Activated CD8-positive, alpha-beta T cell treated with anti-CD3 and anti-CD28 coated beads for 36 hours (primary cell): ENCODE results near the gene MSL2. TPM values are rescaled to one million over a fixed set of nuclear protein-coding genes. Genes with fewer than 3 reads are reported as not detected.
A peak's percentile ranks its signal among the peaks of the same experiment; 100 is the strongest.

ENCODE experiments used
- ATAC-seq: fragments of 200-7000 bp; cut with Tn5 transposase; one replicate; pipeline ENCODE4 v1.10.0; 2021; ENCODE audit warnings: mild to moderate bottlenecking, moderate library complexity
- CTCF ChIA-PET: fragments of 350-600 bp; sonication (Branson Sonifier 250); formaldehyde crosslinking; loops from one replicate; lab custom pipeline; 2021; ENCODE audit warnings: antibody characterized with exemption; lab: Charles Lee
- POLR2A ChIA-PET: fragments of 350-600 bp; sonication (Branson Sonifier 250); formaldehyde crosslinking; loops from one replicate; lab custom pipeline; 2021; ENCODE audit warnings: antibody characterized with exemption; lab: Charles Lee
- DNase-seq: peaks from one replicate; pipeline ENCODE4 v3.0.0-alpha.2; 2020
- H3K27ac Mint-ChIP-seq: one replicate; pipeline ENCODE4 v1.8.0; 2021; ENCODE audit warnings: mild to moderate bottlenecking, mixed read lengths
- H3K27me3 Mint-ChIP-seq: one replicate; pipeline ENCODE4 v1.8.0; 2021; ENCODE audit warnings: mixed read lengths
- H3K36me3 Mint-ChIP-seq: one replicate; pipeline ENCODE4 v1.8.0; 2021; ENCODE audit warnings: low read depth, mixed read lengths
- H3K4me1 Mint-ChIP-seq: one replicate; pipeline ENCODE4 v1.8.0; 2021; ENCODE audit warnings: low read depth, mixed read lengths
- H3K4me3 Mint-ChIP-seq: one replicate; pipeline ENCODE4 v1.8.0; 2021; ENCODE audit warnings: mild to moderate bottlenecking, moderate library complexity, mixed read lengths
- H3K9me3 Mint-ChIP-seq: one replicate; pipeline ENCODE4 v1.8.0; 2021; ENCODE audit warnings: mixed read lengths
- intact Hi-C: fragments of 100-400 bp; cut with micrococcal nuclease; formaldehyde crosslinking; loops from one replicate; pipeline ENCODE4 v1.10.0; 2022
- total RNA-seq, 2 experiments: library from RNA; stranded (reverse); gene quantifications; one replicate each; pipeline ENCODE4 v1.2.3, GENCODE V29; 2021
- TF ChIP-seq, protein P1 (sequence below): fragments of 200-600 bp; IDR thresholded peaks from one replicate; pipeline ENCODE4 v1.8.0; 2022; ENCODE audit warnings: antibody characterized with exemption, mild to moderate bottlenecking

The MSL2 gene
- total RNA-seq, 2 experiments from 2014 or later, result 35.8 to 36.8 TPM

DNA sequence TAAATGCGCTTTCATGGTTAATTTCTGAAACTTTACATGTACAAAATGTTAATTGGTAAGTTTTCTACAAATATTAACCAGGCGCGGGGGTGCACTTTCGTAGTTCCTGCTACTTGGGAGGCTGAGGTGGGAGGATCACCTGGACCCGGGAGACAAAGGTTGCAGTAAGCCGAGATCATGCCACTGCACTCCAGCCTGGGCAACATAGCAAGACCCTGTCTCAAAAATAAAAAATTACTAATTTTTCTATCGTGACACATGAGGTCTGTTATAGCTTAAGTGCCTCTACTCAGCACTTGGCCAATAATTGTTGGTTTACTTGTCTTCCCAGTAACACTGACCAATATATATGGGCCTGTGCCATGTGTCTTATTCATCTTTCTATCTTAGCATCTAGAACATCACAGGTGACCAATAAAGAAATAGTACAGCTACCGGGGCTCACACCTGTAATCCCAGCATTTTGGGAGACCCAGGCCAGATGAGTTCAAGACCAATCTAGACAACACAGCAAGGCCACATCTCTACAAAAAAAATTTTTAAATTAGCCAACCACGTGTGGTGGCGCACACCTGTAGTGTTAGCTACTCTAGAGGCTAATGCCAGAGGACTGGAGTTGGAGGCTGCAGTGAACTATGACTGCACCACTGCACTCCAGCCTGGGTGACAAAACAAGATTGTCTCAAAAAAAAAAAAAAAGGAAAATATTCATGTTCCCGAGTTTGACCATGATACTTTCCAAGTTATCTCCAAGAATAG, 6.1 kb downstream of the MSL2 start:
- TF ChIP-seq, protein P1, sequence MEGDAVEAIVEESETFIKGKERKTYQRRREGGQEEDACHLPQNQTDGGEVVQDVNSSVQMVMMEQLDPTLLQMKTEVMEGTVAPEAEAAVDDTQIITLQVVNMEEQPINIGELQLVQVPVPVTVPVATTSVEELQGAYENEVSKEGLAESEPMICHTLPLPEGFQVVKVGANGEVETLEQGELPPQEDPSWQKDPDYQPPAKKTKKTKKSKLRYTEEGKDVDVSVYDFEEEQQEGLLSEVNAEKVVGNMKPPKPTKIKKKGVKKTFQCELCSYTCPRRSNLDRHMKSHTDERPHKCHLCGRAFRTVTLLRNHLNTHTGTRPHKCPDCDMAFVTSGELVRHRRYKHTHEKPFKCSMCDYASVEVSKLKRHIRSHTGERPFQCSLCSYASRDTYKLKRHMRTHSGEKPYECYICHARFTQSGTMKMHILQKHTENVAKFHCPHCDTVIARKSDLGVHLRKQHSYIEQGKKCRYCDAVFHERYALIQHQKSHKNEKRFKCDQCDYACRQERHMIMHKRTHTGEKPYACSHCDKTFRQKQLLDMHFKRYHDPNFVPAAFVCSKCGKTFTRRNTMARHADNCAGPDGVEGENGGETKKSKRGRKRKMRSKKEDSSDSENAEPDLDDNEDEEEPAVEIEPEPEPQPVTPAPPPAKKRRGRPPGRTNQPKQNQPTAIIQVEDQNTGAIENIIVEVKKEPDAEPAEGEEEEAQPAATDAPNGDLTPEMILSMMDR, result no peak
- peak overlapping the region; percentile 4 for H3K4me3 Mint-ChIP-seq
- H3K36me3 Mint-ChIP-seq, result peaks cover 47% of the 10 kb centered on the region
- H3K9me3 Mint-ChIP-seq, result no peaks in the 10 kb centered on the region
- H3K4me1 Mint-ChIP-seq, result peaks cover 61% of the 10 kb centered on the region
- no peaks in the 10 kb centered on the region for H3K27me3 Mint-ChIP-seq
- peak overlapping the region; percentile 54 for H3K27ac Mint-ChIP-seq
- ATAC-seq (no peak), DNase-seq (no peak)
- intact Hi-C loops, result loop anchor here (5.0 kb wide), 3 partner anchors 48 to 562 kb away; partner anchors contain the start of gene STAG1
- ChIA-PET CTCF (interaction anchor here (1.0 kb wide), 1 partner anchor 111 kb away, joined by 3 read pairs; no protein-coding TSS in a partner anchor), POLR2A (interaction anchor here (0.9 kb wide), 1 partner anchor 34 kb away, joined by 3 read pairs; no protein-coding TSS in a partner anchor)

- Mint-ChIP-seq H3K4me1 (peaks cover 70% of the 10 kb centered on the region), H3K9me3 (no peaks in the 10 kb centered on the region), H3K36me3 (peaks cover 37% of the 10 kb centered on the region), H3K27me3 (no peaks in the 10 kb centered on the region), H3K27ac (peak overlapping the region; percentile 39), H3K4me3 (no peak overlapping the region)
- POLR2A ChIA-PET, result no interaction called here
- CTCF ChIA-PET, result no interaction called here
- intact Hi-C loops, result no loop called here
- no peak for ATAC-seq
- no peak for DNase-seq
- TF ChIP-seq, protein P1, result no peak
These were observed 7.1 kb downstream of the MSL2 start for GRCh38 chr3:136189043-136189442.

DNA sequence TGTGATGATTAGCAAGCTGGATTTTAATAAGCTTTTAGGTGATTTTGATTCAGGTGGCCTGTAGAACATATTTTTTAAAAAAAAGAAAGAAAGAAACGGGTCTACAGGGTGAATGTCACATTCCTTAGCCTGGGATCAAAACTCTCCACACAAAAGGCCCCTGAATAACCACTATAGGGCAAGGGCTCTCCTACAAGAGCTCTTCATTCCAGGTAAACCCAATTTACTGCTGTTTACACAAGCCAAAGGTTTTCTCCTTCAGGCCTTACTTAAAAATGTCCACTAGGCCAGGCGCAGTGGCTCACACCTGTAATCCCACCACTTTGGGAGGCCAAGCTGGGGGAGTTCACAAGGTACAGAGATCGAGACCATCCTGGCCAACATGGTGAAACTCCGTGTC, 8.3 kb downstream of the MSL2 start:
- peaks cover 81% of the 10 kb centered on the region for H3K4me1 Mint-ChIP-seq

DNA sequence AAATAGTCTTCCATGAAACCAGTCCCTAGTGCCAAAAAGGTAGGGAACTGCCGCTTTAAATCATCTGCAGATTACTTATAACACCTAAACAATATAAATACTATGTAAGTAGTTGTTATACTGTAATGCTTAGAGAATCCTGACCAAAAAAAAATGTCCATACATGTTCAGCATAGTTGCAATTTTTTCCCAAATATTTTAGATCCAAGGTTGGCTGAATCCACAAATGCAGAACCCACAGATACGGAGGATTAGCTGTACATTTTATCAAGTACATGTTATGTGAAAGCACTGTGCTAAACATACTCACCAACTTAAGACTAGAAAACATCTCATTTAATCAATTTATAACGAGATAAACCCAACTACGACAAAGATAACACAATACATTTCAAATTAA, 9.3 kb downstream of the MSL2 start:
- Mint-ChIP-seq H3K27ac (peak overlapping the region; percentile 50), H3K27me3 (no peaks in the 10 kb centered on the region), H3K9me3 (no peaks in the 10 kb centered on the region), H3K36me3 (peaks cover 19% of the 10 kb centered on the region), H3K4me3 (no peak overlapping the region), H3K4me1 (peaks cover 82% of the 10 kb centered on the region)
- no peak for DNase-seq
- POLR2A ChIA-PET, result interaction anchor here (1.6 to 12.2 kb wide), 2 partner anchors 9 to 16 kb away, joined by 3 to 87 read pairs; partner anchors contain the start of gene MSL2
- ATAC-seq, result no peak
- CTCF ChIA-PET, result interaction anchor here (1.0 kb wide), 1 partner anchor 99 kb away, joined by 3 read pairs; no protein-coding TSS in a partner anchor
- intact Hi-C loops, result no loop called here
- TF ChIP-seq, protein P1, result no peak

More for the DNA sequence above, 8.3 kb downstream of the MSL2 start:
- H3K36me3 Mint-ChIP-seq, result peaks cover 28% of the 10 kb centered on the region
- H3K27me3 Mint-ChIP-seq, result no peaks in the 10 kb centered on the region
- TF ChIP-seq, protein P1, result no peak
- DNase-seq (no peak), ATAC-seq (no peak)
- H3K9me3 Mint-ChIP-seq, result no peaks in the 10 kb centered on the region
- H3K27ac Mint-ChIP-seq, result peak overlapping the region; percentile 25
- POLR2A ChIA-PET, result interaction anchor here (0.8 to 0.9 kb wide), 2 partner anchors 10 to 1987 kb away, joined by 3 read pairs; partner anchors contain the start of gene DBR1
- CTCF ChIA-PET, result interaction anchor here (1.0 kb wide), 1 partner anchor 100 kb away, joined by 3 read pairs; no protein-coding TSS in a partner anchor
- H3K4me3 Mint-ChIP-seq, result no peak overlapping the region
- intact Hi-C loops, result no loop called here

DNA sequence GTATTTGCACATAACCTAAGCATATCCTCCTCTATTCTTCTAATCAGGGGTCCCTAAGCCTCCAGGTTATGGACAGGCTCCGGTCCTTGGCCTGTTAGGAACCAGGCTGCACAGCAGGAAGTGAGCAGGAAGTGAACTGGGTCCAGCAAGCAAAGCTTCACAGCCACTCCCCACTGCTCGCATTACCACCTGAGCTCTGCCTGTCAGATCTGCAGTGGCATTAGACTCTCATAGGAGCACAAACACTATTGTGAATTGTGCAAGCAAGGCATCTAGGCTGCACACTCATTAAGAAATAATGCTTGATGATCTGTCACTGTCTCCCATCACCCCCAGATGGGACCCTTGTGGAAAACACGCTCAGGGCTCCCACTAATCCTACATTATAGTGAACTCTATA, 9.8 kb downstream of the MSL2 start:
- Mint-ChIP-seq H3K27me3 (no peaks in the 10 kb centered on the region), H3K36me3 (peaks cover 14% of the 10 kb centered on the region), H3K9me3 (no peaks in the 10 kb centered on the region), H3K4me1 (peaks cover 78% of the 10 kb centered on the region), H3K27ac (peak overlapping the region; percentile 50), H3K4me3 (no peak overlapping the region)
- DNase-seq (peak; percentile 48), ATAC-seq (peak; percentile 64)
- ChIA-PET CTCF (no interaction called here), POLR2A (interaction anchor here (1.4 to 12.2 kb wide), 3 partner anchors 9 to 15 kb away, joined by 3 to 87 read pairs (median 3); partner anchors contain the start of gene MSL2)
- intact Hi-C loops, result no loop called here
- TF ChIP-seq, protein P1, result no peak
